NCI-H2081 treated with DMSO at 0.1 percent for 48 hours (cell line): ENCODE results near the gene NGB.

Experiments
- DNase-seq: peaks from one replicate; lab custom pipeline; 2025; lab: John Stamatoyannopoulos, UW

The NGB gene

GRCh38 chr14:77264466-77265186 is 6.4 kb downstream of the NGB start:
- DNase-seq = no peak

GRCh38 chr14:77260631-77261030 is 10.4 kb downstream of the NGB start:
- DNase-seq = no peak

- no peak for DNase-seq
Measured at GRCh38 chr14:77260199-77260598, 10.8 kb downstream of the NGB start.

- no peak for DNase-seq
Measured at GRCh38 chr14:77259025-77259715, 11.8 kb downstream of the NGB start.

GRCh38 chr14:77258566-77258965 is 12.4 kb downstream of the NGB start:
- DNase-seq = no peak

GRCh38 chr14:77257700-77258099 is 13.3 kb downstream of the NGB start:
- no peak for DNase-seq

GRCh38 chr14:77256694-77257093 is 14.3 kb downstream of the NGB start:
- no peak for DNase-seq

GRCh38 chr14:77253333-77254190 is 17.4 kb downstream of the NGB start:
- DNase-seq = no peak

GRCh38 chr14:77251870-77252269 is 19.1 kb downstream of the NGB start:
- DNase-seq = no peak

GRCh38 chr14:77250927-77251326 is 20.1 kb downstream of the NGB start:
- no peak for DNase-seq

- no peak for DNase-seq
Measured at GRCh38 chr14:77249286-77249685, 21.7 kb downstream of the NGB start.

- DNase-seq = no peak
Measured at GRCh38 chr14:77248666-77249065, 22.3 kb downstream of the NGB start.

GRCh38 chr14:77246784-77247183 is 24.2 kb downstream of the NGB start:
- DNase-seq = no peak

GRCh38 chr14:77245820-77246219 is 25.2 kb downstream of the NGB start:
- DNase-seq = no peak

- no peak for DNase-seq
Measured at GRCh38 chr14:77243853-77244252, 27.2 kb downstream of the NGB start.

GRCh38 chr14:77242752-77243151 is 28.3 kb downstream of the NGB start:
- no peak for DNase-seq

GRCh38 chr14:77241955-77242354 is 29.1 kb downstream of the NGB start:
- DNase-seq = no peak

GRCh38 chr14:77240336-77240915 is 30.6 kb downstream of the NGB start:
- no peak for DNase-seq

- DNase-seq = no peak
Measured at GRCh38 chr14:77239412-77239811, 31.6 kb downstream of the NGB start.

GRCh38 chr14:77238996-77239395 is 32.0 kb downstream of the NGB start:
- no peak for DNase-seq

GRCh38 chr14:77238356-77238755 is 32.6 kb downstream of the NGB start:
- DNase-seq = no peak

GRCh38 chr14:77236814-77237213 is 34.2 kb downstream of the NGB start:
- no peak for DNase-seq
